Fibroblast of lung (primary cell): Measurements from ENCODE around the gene DCST2.

Experiments used
- EZH2 ChIP-seq: IDR thresholded peaks from 2 replicates; pipeline ENCODE4 v1.5.1; 2012; ENCODE audit warnings: low read length, control low read depth, mild to moderate bottlenecking; ENCODE audit errors: missing control alignments
- TF ChIP-seq, protein P1 (sequence below), 2 donors: IDR thresholded peaks in 1 of 2; conservative IDR thresholded peaks in 1 of 2; 1 replicate in 1 of 2; 2 replicates in 1 of 2; pipeline ENCODE4 v1.5.1; 2011 to 2012; ENCODE audit warnings: low read length in 2 of 2, control low read depth in 1 of 2, inconsistent platforms in 1 of 2, low read depth in 1 of 2, mild to moderate bottlenecking in 1 of 2

DNA sequence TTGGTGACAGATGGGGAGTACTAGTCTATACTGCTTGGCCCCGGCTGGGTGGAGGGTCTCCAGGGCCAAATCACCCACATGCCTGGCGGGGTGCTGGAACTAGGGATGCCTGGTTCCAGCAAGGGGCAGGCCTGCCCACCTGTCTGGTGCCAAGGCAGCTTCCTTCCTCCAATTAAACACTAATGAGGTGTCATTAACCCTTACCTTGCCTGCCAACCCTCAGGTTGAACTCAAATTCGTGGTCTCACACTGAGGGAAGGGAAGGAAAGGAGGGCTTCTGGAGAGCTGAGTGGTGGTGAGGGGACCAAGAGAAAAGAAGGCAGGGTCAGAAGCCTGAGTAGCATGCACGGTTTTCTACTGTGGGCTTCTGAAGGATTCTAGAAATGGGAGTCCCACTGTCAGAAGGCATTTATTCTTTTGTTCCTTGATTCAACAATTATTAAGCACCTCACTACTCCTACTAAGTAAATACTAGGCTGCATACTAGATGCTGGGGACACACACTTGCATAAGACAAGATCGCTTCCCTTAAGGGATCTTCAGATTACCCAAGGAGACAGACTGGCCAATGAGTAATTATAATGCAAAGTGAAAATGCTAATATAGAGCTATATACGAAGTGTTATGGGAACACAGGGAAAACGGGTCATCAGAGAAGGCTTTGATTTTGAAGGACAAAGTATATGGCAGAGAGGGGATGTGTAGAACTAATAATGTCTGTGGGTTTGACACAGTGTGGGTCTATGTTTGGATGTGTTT, 39.1 kb upstream of the DCST2 start:
- TF ChIP-seq, protein P1, sequence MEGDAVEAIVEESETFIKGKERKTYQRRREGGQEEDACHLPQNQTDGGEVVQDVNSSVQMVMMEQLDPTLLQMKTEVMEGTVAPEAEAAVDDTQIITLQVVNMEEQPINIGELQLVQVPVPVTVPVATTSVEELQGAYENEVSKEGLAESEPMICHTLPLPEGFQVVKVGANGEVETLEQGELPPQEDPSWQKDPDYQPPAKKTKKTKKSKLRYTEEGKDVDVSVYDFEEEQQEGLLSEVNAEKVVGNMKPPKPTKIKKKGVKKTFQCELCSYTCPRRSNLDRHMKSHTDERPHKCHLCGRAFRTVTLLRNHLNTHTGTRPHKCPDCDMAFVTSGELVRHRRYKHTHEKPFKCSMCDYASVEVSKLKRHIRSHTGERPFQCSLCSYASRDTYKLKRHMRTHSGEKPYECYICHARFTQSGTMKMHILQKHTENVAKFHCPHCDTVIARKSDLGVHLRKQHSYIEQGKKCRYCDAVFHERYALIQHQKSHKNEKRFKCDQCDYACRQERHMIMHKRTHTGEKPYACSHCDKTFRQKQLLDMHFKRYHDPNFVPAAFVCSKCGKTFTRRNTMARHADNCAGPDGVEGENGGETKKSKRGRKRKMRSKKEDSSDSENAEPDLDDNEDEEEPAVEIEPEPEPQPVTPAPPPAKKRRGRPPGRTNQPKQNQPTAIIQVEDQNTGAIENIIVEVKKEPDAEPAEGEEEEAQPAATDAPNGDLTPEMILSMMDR (conservative IDR thresholded peaks at IDR 0.05 in 1 of 2, IDR thresholded peaks at IDR 0.05 in 1 of 2; ENCODE audit: low read depth in 1 of 2, low read length in 2 of 2), result no peak
- no peak for TF ChIP-seq EZH2
